ENCODE data around the gene GPATCH3. TPM values are rescaled to one million over a fixed set of nuclear protein-coding genes. Genes with fewer than 3 reads are reported as not detected.
"Not testable (repeated sequence)": the region's sequence is repeated elsewhere in the genome, so short reads cannot be mapped to it uniquely, and the experiment has no call there.

GPATCH3 gene
- total RNA-seq, 1 experiment from 2014 or later = 9.9 TPM

DNA sequence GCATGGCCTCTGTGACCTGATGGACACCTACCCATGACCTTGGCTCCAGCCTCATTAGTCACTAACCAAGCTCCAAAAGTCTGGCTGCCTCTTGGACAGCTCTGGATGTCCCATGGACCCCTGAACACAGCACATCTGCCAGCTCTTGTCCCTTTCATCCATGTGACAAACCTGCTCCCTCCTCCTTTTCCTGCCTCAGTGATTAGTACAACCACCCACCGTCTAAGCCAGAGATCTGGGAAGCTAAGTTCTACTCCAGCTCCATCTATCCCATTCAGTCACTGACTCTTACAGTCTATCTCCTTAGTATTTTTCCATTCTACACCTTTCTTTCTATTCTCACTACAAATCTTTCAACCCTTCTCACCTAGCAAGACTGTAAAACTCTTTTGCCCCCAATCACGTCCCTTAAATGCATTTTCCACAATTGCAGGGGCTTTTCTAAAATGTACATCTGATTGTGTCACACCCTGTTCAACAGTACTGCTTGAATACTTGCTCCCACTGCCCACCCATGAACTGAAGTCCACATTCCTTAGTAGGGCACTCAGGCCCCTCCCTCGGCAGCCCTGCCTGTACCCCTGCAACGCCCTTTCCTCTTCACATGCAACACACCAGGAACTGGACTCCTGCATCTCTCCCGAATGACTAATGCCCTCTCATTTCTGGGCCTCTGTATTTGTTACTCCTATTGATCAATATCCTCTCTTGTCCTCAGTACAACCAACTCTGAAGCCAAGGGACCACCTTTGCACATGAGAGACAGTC lies 17.4 kb downstream of the GPATCH3 start:
- intact Hi-C loops (cut with micrococcal nuclease) = no loop called here
- Mint-ChIP-seq H3K4me1 (ENCODE audit: insufficient read depth, unreplicated experiment) (no peaks in the 10 kb centered on the region), H3K9me3 (ENCODE audit: unreplicated experiment) (no peaks in the 10 kb centered on the region), H3K36me3 (ENCODE audit: insufficient read depth, unreplicated experiment) (peaks cover 91% of the 10 kb centered on the region), H3K27ac (ENCODE audit: low read depth, unreplicated experiment) (no peak overlapping the region), H3K27me3 (ENCODE audit: insufficient read depth, unreplicated experiment) (no peaks in the 10 kb centered on the region), H3K4me3 (ENCODE audit: unreplicated experiment) (no peak overlapping the region)
- POLR2A ChIA-PET = interaction anchor here (0.5 to 2.8 kb wide), 3 partner anchors 11 to 55 kb away, joined by 3 to 13 read pairs (median 3); no protein-coding TSS in a partner anchor
- TF ChIP-seq, protein P1, sequence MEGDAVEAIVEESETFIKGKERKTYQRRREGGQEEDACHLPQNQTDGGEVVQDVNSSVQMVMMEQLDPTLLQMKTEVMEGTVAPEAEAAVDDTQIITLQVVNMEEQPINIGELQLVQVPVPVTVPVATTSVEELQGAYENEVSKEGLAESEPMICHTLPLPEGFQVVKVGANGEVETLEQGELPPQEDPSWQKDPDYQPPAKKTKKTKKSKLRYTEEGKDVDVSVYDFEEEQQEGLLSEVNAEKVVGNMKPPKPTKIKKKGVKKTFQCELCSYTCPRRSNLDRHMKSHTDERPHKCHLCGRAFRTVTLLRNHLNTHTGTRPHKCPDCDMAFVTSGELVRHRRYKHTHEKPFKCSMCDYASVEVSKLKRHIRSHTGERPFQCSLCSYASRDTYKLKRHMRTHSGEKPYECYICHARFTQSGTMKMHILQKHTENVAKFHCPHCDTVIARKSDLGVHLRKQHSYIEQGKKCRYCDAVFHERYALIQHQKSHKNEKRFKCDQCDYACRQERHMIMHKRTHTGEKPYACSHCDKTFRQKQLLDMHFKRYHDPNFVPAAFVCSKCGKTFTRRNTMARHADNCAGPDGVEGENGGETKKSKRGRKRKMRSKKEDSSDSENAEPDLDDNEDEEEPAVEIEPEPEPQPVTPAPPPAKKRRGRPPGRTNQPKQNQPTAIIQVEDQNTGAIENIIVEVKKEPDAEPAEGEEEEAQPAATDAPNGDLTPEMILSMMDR (IDR thresholded peaks at IDR 0.05; ENCODE audit: unreplicated experiment) = no peak
- no TSS peak for BruUV-seq (replicated peaks)
- DNase-seq (ENCODE audit: unreplicated experiment) = no peak
- CTCF ChIA-PET = interaction anchor here (0.7 to 2.6 kb wide), 6 partner anchors 23 to 842 kb away, joined by 3 to 14 read pairs (median 6); no protein-coding TSS in a partner anchor

DNA sequence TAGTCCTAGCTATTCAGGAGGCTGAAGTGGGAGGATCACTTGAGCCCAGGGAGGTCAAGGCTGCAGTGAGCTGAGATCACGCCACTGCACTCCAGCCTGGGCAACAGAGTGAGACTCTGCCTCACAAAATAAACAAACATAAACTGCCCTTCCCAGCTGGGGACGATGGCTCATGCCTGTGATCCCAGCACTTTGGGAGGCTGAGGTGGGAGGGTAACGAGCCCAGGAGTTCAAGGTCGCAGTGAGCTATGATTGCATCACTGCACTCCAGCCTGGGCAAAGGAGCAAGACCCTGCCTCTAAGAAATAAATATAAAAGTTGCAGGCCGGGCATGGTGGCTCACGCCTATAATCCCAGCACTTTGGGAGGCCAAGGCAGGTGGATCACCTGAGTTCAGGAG lies 18.7 kb downstream of the GPATCH3 start:
- H3K27me3 Mint-ChIP-seq (ENCODE audit: insufficient read depth, unreplicated experiment); BruUV-seq (replicated peaks); H3K4me1 Mint-ChIP-seq (ENCODE audit: insufficient read depth, unreplicated experiment); H3K9me3 Mint-ChIP-seq (ENCODE audit: unreplicated experiment); DNase-seq (ENCODE audit: unreplicated experiment); H3K4me3 Mint-ChIP-seq (ENCODE audit: unreplicated experiment); H3K27ac Mint-ChIP-seq (ENCODE audit: low read depth, unreplicated experiment); intact Hi-C loops (cut with micrococcal nuclease): not testable (repeated sequence)
- POLR2A ChIA-PET = interaction anchor here (0.8 to 2.8 kb wide), 5 partner anchors 12 to 33 kb away, joined by 3 to 13 read pairs (median 4); no protein-coding TSS in a partner anchor
- peaks cover 81% of the 10 kb centered on the region for H3K36me3 Mint-ChIP-seq (ENCODE audit: insufficient read depth, unreplicated experiment)
- CTCF ChIA-PET = interaction anchor here (0.6 to 2.6 kb wide), 9 partner anchors 9 to 387 kb away, joined by 3 to 14 read pairs (median 5); no protein-coding TSS in a partner anchor

DNA sequence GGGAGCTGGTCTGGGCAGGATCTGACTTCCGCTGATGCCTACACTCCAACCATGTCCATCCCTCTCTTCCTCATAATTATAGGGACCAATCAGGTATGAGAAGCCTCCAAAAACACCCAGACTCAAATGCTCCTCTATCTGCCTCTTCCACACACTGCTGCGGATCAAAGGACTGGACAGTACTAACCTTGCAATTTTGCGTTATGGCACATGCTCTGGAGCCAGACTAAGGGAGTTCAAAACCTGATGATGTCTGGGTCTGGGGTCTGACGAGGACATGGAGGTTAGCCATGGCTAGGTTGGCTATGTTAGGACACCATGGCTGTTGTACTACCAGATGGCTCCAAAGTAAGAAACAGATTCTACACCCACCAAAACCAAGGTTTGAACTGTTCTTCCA lies 20.5 kb downstream of the GPATCH3 start:
- ChIA-PET POLR2A (interaction anchor here (1.5 kb wide), 1 partner anchor 15 kb away, joined by 5 read pairs; no protein-coding TSS in a partner anchor), CTCF (interaction anchor here (0.9 to 1.7 kb wide), 4 partner anchors 13 to 70 kb away, joined by 3 to 9 read pairs (median 5); no protein-coding TSS in a partner anchor)
- intact Hi-C loops (cut with micrococcal nuclease) = no loop called here
- H3K4me3 Mint-ChIP-seq (ENCODE audit: unreplicated experiment) = no peak overlapping the region
- no peak for DNase-seq (ENCODE audit: unreplicated experiment)
- H3K27me3 Mint-ChIP-seq (ENCODE audit: insufficient read depth, unreplicated experiment) = no peaks in the 10 kb centered on the region
- no peak overlapping the region for H3K27ac Mint-ChIP-seq (ENCODE audit: low read depth, unreplicated experiment)
- H3K9me3 Mint-ChIP-seq (ENCODE audit: unreplicated experiment) = no peaks in the 10 kb centered on the region
- BruUV-seq (replicated peaks) = no TSS peak
- TF ChIP-seq, protein P1 (IDR thresholded peaks at IDR 0.05; ENCODE audit: unreplicated experiment) = no peak
- peaks cover 62% of the 10 kb centered on the region for H3K36me3 Mint-ChIP-seq (ENCODE audit: insufficient read depth, unreplicated experiment)
- H3K4me1 Mint-ChIP-seq (ENCODE audit: insufficient read depth, unreplicated experiment) = no peaks in the 10 kb centered on the region

DNA sequence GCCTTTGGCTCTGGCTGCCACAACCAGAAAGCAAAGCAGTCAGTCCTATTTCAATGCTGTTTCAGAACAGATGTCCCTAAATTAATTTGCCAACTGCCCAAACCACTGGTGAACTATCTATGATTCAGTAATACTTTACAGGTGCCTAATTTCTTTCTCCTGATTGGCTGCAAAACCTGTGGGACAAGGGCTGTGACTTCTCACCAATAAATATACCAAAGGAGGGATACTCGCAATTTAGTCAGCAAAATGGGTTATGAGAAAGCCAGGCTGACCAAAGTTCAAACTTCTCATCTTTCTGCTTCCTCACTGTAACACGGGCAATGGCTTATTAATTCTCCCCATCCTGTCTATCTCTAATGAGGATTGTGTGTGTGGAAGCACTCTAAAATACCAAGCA lies 22.9 kb downstream of the GPATCH3 start:
- H3K36me3 Mint-ChIP-seq (ENCODE audit: insufficient read depth, unreplicated experiment) = peaks cover 38% of the 10 kb centered on the region
- CTCF ChIA-PET = interaction anchor here (1.4 to 3.3 kb wide), 6 partner anchors 11 to 278 kb away, joined by 4 to 27 read pairs (median 16); no protein-coding TSS in a partner anchor
- BruUV-seq (replicated peaks) = no TSS peak
- POLR2A ChIA-PET = interaction anchor here (1.0 to 3.0 kb wide), 6 partner anchors 10 to 66 kb away, joined by 3 to 12 read pairs (median 6); no protein-coding TSS in a partner anchor
- H3K27me3 Mint-ChIP-seq (ENCODE audit: insufficient read depth, unreplicated experiment) = no peaks in the 10 kb centered on the region
- intact Hi-C loops (cut with micrococcal nuclease) = no loop called here
- H3K4me1 Mint-ChIP-seq (ENCODE audit: insufficient read depth, unreplicated experiment) = no peaks in the 10 kb centered on the region
- DNase-seq (ENCODE audit: unreplicated experiment) = no peak
- no peak overlapping the region for H3K4me3 Mint-ChIP-seq (ENCODE audit: unreplicated experiment)
- no peak overlapping the region for H3K27ac Mint-ChIP-seq (ENCODE audit: low read depth, unreplicated experiment)
- H3K9me3 Mint-ChIP-seq (ENCODE audit: unreplicated experiment) = no peaks in the 10 kb centered on the region
- TF ChIP-seq, protein P1 (IDR thresholded peaks at IDR 0.05; ENCODE audit: unreplicated experiment) = no peak

All from MCF 10A (cell line).